Testis (tissue), 2 donors: ENCODE measurements around the gene ARHGEF11.

Source experiments
- CTCF ChIP-seq, 3 experiments: fragments of 450-650 bp in 2 of 3; fragments of 200-600 bp in 1 of 3; sonication (generic) in 1 of 3; IDR thresholded peaks; one replicate each; pipeline ENCODE4 v1.5.1; 2016 to 2019; ENCODE audit warnings: antibody characterized with exemption in 3 of 3, mild to moderate bottlenecking in 2 of 3, moderate library complexity in 1 of 3
- POLR2A ChIP-seq: fragments of 450-650 bp; IDR thresholded peaks from one replicate; pipeline ENCODE4 v1.6.1; 2017; ENCODE audit warnings: antibody characterized with exemption, mild to moderate bottlenecking, moderate library complexity

DNA sequence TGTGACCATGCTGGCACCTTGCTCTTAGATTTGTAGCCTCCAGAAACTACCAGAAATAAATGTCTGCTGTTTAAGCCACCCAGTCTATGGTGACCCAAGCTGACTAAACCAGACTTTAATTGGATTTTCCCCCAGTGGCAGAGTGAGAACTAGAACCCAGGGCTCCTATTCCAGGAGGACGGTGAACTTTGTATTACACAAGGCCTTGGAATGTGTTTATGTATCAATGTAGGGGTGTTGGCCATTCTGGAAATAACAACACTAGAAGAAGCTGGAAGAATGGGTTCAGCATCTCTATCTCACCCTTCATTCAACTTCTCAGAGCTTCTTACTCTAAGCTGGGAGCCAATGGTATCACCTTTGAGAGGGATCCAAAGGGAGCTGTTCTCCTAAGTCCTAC lies 37.0 kb downstream of the ARHGEF11 start:
- TF ChIP-seq CTCF (IDR thresholded peaks at IDR 0.05) = no peak
- no peak for TF ChIP-seq POLR2A
